Fibroblast of the aortic adventitia (primary cell): ENCODE data around the gene CCDC57. TPM values are rescaled to one million over a fixed set of nuclear protein-coding genes. Genes with fewer than 3 reads are reported as not detected.

Source experiments
- DNase-seq: peaks from one replicate; pipeline ENCODE4 v3.0.0-alpha.2; 2010; ENCODE audit warnings: low read depth
- H3K4me3 ChIP-seq: 2 replicates; pipeline ENCODE4 v1.5.1; 2011; ENCODE audit warnings: low read depth, mild to moderate bottlenecking, control low read depth, low read length, moderate library complexity
- CTCF ChIP-seq: IDR thresholded peaks from 2 replicates; pipeline ENCODE4 v1.5.1; 2011; ENCODE audit warnings: mild to moderate bottlenecking, low read length, control low read depth, inconsistent platforms; ENCODE audit not compliant: insufficient read depth
- total RNA-seq: library from RNA; depleted of rRNA; stranded (reverse); fragments of >200 nt; gene quantifications from 2 replicates; pipeline ENCODE4 v1.2.3, GENCODE V29; 2012; ENCODE audit warnings: low replicate concordance

CCDC57 gene
- total RNA-seq, 1 donor, result 15.2 TPM

- TF ChIP-seq CTCF, result no peak
- DNase-seq, result no peak
- H3K4me3 ChIP-seq, result no peak overlapping the region
These were observed 83.5 kb downstream of the CCDC57 start for GRCh38 chr17:82129095-82129494.

GRCh38 chr17:82128287-82128686 lies 84.4 kb downstream of the CCDC57 start:
- no peak for DNase-seq
- H3K4me3 ChIP-seq, result no peak overlapping the region
- no peak for TF ChIP-seq CTCF

- no peak for DNase-seq
- TF ChIP-seq CTCF, result no peak
- no peak overlapping the region for H3K4me3 ChIP-seq
These were observed 84.9 kb downstream of the CCDC57 start for GRCh38 chr17:82127704-82128103.

GRCh38 chr17:82127315-82127595 lies 85.4 kb downstream of the CCDC57 start:
- TF ChIP-seq CTCF, result no peak
- H3K4me3 ChIP-seq, result no peak overlapping the region
- no peak for DNase-seq

- TF ChIP-seq CTCF, result no peak
- H3K4me3 ChIP-seq, result no peak overlapping the region
- no peak for DNase-seq
These were observed 85.9 kb downstream of the CCDC57 start for GRCh38 chr17:82126556-82127314.

- TF ChIP-seq CTCF, result no peak
- DNase-seq, result no peak
- H3K4me3 ChIP-seq, result no peak overlapping the region
These were observed 88.5 kb downstream of the CCDC57 start for GRCh38 chr17:82124101-82124500.
